Measurements from ENCODE around the gene TRAF2.

TRAF2 gene

DNA sequence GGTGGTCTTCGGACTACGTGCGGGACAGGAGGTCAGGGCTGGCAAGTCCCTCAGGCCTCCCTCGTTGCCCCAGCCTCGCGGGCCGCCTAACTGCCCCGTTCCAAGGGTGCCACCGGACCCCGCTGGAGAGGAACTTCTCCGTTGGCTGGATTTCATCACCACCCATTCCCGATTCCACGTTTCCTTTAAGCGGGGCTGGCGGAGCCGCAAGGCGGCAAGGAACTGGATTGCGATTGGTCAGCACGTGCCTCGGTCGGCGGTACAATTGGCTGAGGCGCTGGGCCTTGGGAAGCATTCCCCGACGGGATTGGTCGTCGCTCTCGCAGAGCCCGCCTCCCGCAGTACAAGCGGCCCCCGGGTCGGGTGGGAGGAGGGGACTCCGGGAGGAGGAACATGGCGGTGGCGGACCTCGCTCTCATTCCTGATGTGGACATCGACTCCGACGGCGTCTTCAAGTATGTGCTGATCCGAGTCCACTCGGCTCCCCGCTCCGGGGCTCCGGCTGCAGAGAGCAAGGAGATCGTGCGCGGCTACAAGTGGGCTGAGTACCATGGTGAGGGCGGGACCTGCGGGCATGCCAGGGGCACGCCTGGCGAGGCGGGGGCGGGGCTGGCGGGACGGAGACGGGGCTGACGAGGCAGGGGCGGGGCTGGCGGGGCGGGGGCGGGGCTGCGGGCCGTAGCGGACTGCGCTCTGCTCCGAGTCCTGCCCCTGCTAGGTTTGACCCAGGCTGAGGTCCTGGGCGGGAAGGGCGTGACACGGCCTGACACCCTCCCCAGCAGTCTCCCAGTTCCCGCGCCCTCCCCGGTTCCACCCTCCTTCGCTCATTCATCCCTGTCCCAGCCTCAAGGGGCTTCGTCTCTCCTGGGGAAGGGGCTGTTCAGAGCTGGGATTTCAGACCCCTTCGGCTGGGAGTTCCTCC lies 37.0 kb upstream of the TRAF2 start, which contains the start of gene PHPT1:
PHPT1 (plus strand) TSS at position 372 of the 922 bp plus-strand sequence; CDS start at position 394, 22 bp downstream.
- Histone ChIP-seq H3K27ac (ENCODE audit: low read depth, low read length) (peak within 1 kb of the TSS; percentile 95), H3K36me3 (ENCODE audit: insufficient read depth, low read length) (peaks cover 17% of the 10 kb centered on the region), H3K4me3 (ENCODE audit: low read length) (peak within 1 kb of the TSS; percentile 89), H3K4me1 (ENCODE audit: insufficient read depth, low read length) (no peaks in the 10 kb centered on the region), H3K9ac (ENCODE audit: low read depth, low read length) (peak within 1 kb of the TSS; percentile 90), H3K27me3 (ENCODE audit: insufficient read depth, low read length) (peaks cover 5% of the 10 kb centered on the region), H3K9me3 (ENCODE audit: insufficient read depth, low read depth, low read length) (no peaks in the 10 kb centered on the region)
- WGBS = under 1% methylated on average over 77 of the region's 77 CpGs

DNA sequence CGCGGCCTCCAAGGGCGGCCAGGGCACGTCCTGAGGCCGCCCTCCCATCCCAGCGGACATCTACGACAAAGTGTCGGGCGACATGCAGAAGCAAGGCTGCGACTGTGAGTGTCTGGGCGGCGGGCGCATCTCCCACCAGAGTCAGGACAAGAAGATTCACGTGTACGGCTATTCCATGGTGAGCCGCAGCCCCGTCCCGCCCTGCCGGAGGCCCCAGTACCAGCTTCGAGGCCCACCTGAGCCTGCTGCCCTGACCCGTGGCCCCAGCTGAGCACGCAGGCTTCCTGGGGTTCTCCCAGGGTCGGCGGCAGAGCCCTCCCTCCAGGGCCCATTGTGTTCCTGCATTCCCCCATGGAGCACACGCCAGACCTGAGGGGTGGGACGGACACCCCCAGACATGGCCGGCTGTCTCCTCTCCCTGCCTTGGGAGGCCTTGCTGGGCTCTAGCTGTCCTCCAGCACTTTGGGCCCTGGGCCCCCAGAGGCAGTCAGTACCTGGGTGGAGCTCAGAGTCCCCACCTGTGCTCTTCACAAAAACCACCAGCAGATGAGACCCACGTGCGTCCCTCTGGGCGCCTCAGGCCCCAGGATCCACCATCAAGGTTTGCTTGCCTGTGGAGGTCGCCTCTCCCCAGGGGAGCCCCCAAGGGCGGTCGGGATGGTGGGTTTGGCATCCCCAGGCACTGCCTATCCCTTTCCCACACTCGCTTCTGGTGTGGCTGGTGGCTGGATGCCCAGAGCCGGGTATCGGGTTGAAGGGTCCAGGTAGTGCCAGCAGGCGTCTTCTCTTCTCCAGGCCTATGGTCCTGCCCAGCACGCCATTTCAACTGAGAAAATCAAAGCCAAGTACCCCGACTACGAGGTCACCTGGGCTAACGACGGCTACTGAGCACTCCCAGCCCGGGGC lies 36.1 kb upstream of the TRAF2 start:
- Histone ChIP-seq H3K27ac (ENCODE audit: low read depth, low read length) (peak overlapping the region; percentile 9; the same call in 1 of the 2 replicates), H3K9me3 (ENCODE audit: insufficient read depth, low read depth, low read length) (no peaks in the 10 kb centered on the region), H3K36me3 (ENCODE audit: insufficient read depth, low read length) (peaks cover 17% of the 10 kb centered on the region), H3K4me1 (ENCODE audit: insufficient read depth, low read length) (no peaks in the 10 kb centered on the region), H3K27me3 (ENCODE audit: insufficient read depth, low read length) (peaks cover 5% of the 10 kb centered on the region), H3K4me3 (ENCODE audit: low read length) (peak overlapping the region; percentile 89), H3K9ac (ENCODE audit: low read depth, low read length) (peak overlapping the region; percentile 62)
- WGBS = 64% methylated on average over 43 of the region's 43 CpGs

DNA sequence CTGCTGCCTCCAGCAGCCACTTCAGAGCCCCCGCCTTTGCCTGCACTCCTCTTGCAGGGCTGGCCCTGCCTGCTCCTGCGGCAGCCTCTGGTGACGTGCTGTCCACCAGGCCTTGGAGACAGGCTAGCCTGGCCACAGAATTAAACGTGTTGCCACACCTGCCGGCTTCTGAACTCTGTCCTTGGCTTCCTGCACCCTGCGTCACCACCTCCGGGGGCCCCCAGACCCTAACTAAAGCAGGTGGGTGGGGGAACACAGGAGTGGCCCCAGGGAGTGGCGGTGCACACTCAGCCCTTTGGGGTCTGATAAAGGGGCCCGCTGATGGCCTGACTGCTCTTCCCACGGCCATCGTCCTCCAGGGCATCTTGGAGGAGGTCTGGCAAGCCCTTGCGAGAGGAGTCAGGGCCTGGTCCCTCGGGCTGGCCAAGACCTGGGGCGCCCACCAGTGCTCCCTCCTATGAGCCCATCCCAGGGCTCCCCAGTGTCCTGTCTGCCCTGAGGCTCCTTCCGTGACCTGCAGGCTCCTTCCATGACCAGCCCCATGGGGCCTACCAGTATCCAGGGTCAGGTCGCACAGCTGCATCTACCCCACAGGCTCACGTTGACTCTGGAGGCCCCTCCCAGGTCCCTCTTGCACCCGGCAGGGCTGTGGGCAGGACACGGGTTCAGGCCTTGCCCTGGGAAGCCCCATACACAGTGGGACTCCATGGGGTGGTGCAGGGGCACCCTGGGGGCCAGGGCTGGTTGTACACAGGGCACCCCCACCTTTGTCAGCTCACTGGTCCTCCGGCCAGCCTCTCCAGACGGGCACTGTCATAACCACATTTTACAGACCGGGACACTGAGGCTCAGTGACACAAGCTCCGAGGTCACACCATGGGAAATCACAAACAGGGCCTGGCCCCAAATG lies 35.2 kb upstream of the TRAF2 start:
- WGBS = 93% methylated on average over 23 of the region's 23 CpGs
- H3K36me3 ChIP-seq (ENCODE audit: insufficient read depth, low read length) = peaks cover 17% of the 10 kb centered on the region
- no peaks in the 10 kb centered on the region for H3K9me3 ChIP-seq (ENCODE audit: insufficient read depth, low read depth, low read length)
- H3K27me3 ChIP-seq (ENCODE audit: insufficient read depth, low read length) = peaks cover 5% of the 10 kb centered on the region
- H3K4me3 ChIP-seq (ENCODE audit: low read length) = no peak overlapping the region
- H3K9ac ChIP-seq (ENCODE audit: low read depth, low read length) = no peak overlapping the region
- no peak overlapping the region for H3K27ac ChIP-seq (ENCODE audit: low read depth, low read length)
- no peaks in the 10 kb centered on the region for H3K4me1 ChIP-seq (ENCODE audit: insufficient read depth, low read length)

DNA sequence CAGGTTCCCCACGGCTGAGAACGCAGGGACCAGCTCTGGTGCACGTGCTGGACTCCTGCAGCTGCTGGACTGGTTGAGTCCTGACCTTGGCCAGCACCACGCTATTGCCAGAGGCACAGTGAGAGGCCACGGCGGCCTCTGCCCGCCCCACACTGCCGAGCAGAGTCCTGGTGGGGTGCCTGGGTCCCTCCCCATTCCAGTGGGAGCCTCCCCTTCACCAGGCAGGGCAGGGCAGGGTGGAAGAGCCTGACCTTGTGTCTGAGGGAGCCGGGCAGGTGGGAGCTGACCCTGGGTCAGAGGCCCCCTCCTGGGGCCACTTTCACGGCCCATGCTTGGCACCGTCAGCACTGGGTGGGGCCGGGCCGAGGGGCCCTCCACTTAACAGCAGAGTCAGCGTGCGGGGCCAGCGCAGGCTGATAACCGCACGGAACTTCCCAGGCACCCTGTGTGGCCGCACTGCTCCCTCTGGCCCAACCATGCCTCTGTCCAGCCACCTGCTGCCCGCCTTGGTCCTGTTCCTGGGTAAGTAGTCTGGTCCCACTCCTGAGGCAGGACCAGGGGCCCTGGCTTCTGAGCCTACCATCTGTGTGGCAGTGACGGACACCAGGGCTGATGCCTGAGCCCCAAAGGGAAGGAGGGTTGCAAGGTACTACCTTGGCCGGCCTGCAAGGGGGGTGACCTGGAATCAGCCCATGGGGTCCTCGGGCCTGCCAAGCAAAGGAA lies 34.2 kb upstream of the TRAF2 start, which contains the start of gene MAMDC4:
MAMDC4 (plus strand) TSS at position 406 of the 723 bp plus-strand sequence; CDS start at position 477, 71 bp downstream.
- Histone ChIP-seq H3K4me3 (ENCODE audit: low read length) (no peak within 1 kb of the TSS), H3K27me3 (ENCODE audit: insufficient read depth, low read length) (no peaks in the 10 kb centered on the region), H3K4me1 (ENCODE audit: insufficient read depth, low read length) (no peaks in the 10 kb centered on the region), H3K9me3 (ENCODE audit: insufficient read depth, low read depth, low read length) (no peaks in the 10 kb centered on the region), H3K27ac (ENCODE audit: low read depth, low read length) (no peak within 1 kb of the TSS), H3K36me3 (ENCODE audit: insufficient read depth, low read length) (peaks cover 17% of the 10 kb centered on the region), H3K9ac (ENCODE audit: low read depth, low read length) (no peak within 1 kb of the TSS)
- WGBS = 93% methylated on average over 23 of the region's 23 CpGs

DNA sequence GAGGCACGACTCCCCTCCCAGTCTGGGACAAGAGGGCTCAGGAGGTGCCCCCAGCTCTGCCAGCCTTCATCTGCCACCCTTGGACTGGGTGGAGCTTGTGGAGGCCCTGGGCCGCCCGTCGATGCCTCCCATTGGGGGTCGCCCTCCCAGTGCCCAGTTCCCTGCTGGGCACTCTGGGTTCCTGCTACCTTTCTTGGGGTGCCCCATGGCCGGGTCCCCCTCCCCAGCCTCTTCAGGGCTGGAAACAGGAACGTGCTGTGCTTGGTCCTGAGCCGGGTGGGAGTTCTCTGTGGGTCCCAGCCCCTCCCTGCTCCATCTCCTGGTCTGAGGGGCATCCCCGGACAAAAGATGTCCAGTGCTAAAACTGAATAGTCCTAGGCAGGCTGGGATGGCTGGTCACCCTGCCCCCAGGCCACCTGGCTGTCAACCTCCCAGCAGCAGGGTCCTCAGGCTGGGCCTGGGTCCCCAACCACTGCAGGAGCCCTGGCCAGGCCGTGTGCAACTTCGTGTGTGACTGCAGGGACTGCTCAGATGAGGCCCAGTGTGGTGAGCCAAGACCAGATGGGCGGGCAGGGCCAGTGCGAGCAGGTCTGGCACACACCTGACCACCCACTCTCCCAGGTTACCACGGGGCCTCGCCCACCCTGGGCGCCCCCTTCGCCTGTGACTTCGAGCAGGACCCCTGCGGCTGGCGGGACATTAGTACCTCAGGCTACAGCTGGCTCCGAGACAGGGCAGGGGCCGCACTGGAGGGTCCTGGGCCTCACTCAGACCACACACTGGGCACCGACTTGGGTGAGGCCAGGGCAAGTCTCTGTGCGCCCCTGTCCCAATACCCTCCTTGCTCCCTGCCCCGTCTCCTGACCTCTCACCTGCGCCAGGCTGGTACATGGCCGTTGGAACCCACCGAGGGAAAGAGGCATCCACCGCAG lies 33.4 kb upstream of the TRAF2 start:
- Histone ChIP-seq H3K4me1 (ENCODE audit: insufficient read depth, low read length) (no peaks in the 10 kb centered on the region), H3K36me3 (ENCODE audit: insufficient read depth, low read length) (peaks cover 17% of the 10 kb centered on the region), H3K9me3 (ENCODE audit: insufficient read depth, low read depth, low read length) (no peaks in the 10 kb centered on the region), H3K4me3 (ENCODE audit: low read length) (no peak overlapping the region), H3K27ac (ENCODE audit: low read depth, low read length) (no peak overlapping the region), H3K9ac (ENCODE audit: low read depth, low read length) (no peak overlapping the region), H3K27me3 (ENCODE audit: insufficient read depth, low read length) (no peaks in the 10 kb centered on the region)
- 95% methylated on average over 29 of the region's 29 CpGs for WGBS

DNA sequence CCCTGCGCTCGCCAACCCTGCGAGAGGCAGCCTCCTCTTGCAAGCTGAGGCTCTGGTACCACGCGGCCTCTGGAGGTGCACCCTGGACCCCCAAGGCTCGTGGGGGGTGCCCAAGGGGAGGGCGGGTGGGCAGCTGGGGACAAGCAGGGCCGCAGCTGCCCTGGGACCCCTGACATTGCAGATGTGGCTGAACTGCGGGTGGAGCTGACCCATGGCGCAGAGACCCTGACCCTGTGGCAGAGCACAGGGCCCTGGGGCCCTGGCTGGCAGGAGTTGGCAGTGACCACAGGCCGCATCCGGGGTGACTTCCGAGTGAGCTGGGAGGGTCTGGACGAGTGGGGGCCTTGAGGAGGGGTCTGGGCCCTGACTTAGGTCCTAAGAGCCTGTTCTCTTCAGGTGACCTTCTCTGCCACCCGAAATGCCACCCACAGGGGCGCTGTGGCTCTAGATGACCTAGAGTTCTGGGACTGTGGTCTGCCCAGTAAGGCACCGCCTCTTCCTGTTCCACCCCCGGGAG lies 32.7 kb upstream of the TRAF2 start:
- Histone ChIP-seq H3K4me1 (ENCODE audit: insufficient read depth, low read length) (no peaks in the 10 kb centered on the region), H3K4me3 (ENCODE audit: low read length) (no peak overlapping the region)

DNA sequence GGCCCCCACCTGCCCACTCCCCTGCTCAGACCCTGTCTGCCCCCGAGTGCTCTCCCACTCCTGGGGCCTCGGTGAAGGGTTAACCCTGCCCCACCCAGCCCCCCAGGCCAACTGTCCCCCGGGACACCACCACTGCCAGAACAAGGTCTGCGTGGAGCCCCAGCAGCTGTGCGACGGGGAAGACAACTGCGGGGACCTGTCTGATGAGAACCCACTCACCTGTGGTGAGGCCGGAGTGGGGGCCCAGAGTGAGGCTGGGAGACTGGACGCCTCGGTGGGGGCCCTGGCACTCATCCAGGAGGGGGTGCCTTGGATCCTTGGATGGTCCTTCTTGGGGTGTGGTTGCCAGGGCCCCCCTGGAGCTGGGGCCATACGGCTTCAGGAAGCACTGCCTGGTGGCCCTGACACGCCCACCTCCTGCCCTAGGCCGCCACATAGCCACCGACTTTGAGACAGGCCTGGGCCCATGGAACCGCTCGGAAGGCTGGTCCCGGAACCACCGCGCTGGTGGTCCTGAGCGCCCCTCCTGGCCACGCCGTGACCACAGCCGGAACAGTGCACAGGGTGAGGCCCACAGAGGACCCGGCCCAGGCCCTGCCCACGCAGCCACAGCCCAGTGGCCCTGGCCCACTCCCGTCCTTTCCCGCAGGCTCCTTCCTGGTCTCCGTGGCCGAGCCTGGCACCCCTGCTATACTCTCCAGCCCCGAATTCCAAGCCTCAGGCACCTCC lies 32.0 kb upstream of the TRAF2 start:
- 92% methylated on average over 30 of the region's 30 CpGs for WGBS
- no peaks in the 10 kb centered on the region for H3K9me3 ChIP-seq (ENCODE audit: insufficient read depth, low read depth, low read length)
- H3K27me3 ChIP-seq (ENCODE audit: insufficient read depth, low read length) = no peaks in the 10 kb centered on the region
- H3K9ac ChIP-seq (ENCODE audit: low read depth, low read length) = no peak overlapping the region
- no peaks in the 10 kb centered on the region for H3K4me1 ChIP-seq (ENCODE audit: insufficient read depth, low read length)
- no peak overlapping the region for H3K4me3 ChIP-seq (ENCODE audit: low read length)
- H3K36me3 ChIP-seq (ENCODE audit: insufficient read depth, low read length) = peaks cover 17% of the 10 kb centered on the region
- no peak overlapping the region for H3K27ac ChIP-seq (ENCODE audit: low read depth, low read length)

More for the DNA sequence above, 32.7 kb upstream of the TRAF2 start:
- WGBS = 91% methylated on average over 18 of the region's 18 CpGs
- H3K9me3 ChIP-seq (ENCODE audit: insufficient read depth, low read depth, low read length) = no peaks in the 10 kb centered on the region
- peaks cover 17% of the 10 kb centered on the region for H3K36me3 ChIP-seq (ENCODE audit: insufficient read depth, low read length)
- no peaks in the 10 kb centered on the region for H3K27me3 ChIP-seq (ENCODE audit: insufficient read depth, low read length)
- H3K9ac ChIP-seq (ENCODE audit: low read depth, low read length) = no peak overlapping the region
- H3K27ac ChIP-seq (ENCODE audit: low read depth, low read length) = no peak overlapping the region

DNA sequence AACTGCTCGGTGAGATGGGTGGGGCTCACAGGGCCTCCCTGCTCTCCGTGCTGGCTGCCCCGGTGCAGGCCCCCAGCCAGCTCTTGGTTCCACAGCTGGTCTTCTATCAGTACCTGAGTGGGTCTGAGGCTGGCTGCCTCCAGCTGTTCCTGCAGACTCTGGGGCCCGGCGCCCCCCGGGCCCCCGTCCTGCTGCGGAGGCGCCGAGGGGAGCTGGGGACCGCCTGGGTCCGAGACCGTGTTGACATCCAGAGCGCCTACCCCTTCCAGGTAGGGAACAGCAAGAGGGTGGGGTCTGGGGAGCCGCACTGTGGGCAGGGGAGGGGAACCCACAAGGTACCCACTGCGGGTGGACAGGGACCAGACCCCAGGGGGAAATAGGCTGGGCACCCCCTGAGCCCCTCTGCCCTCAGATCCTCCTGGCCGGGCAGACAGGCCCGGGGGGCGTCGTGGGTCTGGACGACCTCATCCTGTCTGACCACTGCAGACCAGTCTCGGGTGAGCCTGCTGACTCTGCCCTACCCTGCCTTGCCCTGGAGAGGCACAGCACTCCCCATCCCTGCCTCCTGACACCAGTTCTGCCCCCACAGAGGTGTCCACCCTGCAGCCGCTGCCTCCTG lies 31.4 kb upstream of the TRAF2 start:
- no peaks in the 10 kb centered on the region for H3K4me1 ChIP-seq (ENCODE audit: insufficient read depth, low read length)
- peaks cover 17% of the 10 kb centered on the region for H3K36me3 ChIP-seq (ENCODE audit: insufficient read depth, low read length)
- H3K27ac ChIP-seq (ENCODE audit: low read depth, low read length) = no peak overlapping the region
- WGBS = 94% methylated on average over 23 of the region's 23 CpGs
- H3K27me3 ChIP-seq (ENCODE audit: insufficient read depth, low read length) = no peaks in the 10 kb centered on the region
- H3K4me3 ChIP-seq (ENCODE audit: low read length) = no peak overlapping the region
- H3K9ac ChIP-seq (ENCODE audit: low read depth, low read length) = no peak overlapping the region
- no peaks in the 10 kb centered on the region for H3K9me3 ChIP-seq (ENCODE audit: insufficient read depth, low read depth, low read length)
